T-helper 22 cell (primary cell): ENCODE results near the gene CATSPER3.

Source experiments
- DNase-seq: peaks from one replicate; pipeline ENCODE4 v3.0.0-alpha.2; 2020; ENCODE audit warnings: low read depth

CATSPER3 gene

GRCh38 chr5:135041726-135042125, 74.0 kb downstream of the CATSPER3 start:
- no peak for DNase-seq

DNA sequence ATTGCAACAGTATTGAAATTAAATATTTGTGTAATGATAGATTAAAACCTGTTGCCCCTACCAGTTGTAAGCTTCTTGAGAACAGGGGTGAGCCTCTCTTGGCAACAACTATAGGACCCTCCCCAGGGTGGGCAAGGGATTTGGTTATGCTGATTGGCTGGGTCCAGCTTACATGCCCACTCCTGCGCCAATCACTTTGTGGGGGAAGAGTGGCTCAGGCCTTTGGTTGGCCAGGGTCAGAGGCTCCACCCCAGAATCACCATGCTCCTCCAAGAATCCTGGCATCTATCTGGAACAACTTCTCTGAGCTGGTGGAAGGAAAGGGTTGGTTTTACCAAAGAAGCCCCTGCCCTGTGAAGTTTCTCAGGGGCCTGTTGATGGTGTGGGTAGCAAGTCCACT, 74.9 kb downstream of the CATSPER3 start:
- DNase-seq, result no peak

GRCh38 chr5:135045488-135045887, 77.8 kb downstream of the CATSPER3 start:
- DNase-seq, result no peak

- no peak for DNase-seq
These were observed 79.1 kb downstream of the CATSPER3 start for GRCh38 chr5:135046661-135047346.

- no peak for DNase-seq
These were observed 79.6 kb downstream of the CATSPER3 start for GRCh38 chr5:135047347-135047695.

- DNase-seq, result no peak
These were observed 80.6 kb downstream of the CATSPER3 start for GRCh38 chr5:135048286-135048685.

DNA sequence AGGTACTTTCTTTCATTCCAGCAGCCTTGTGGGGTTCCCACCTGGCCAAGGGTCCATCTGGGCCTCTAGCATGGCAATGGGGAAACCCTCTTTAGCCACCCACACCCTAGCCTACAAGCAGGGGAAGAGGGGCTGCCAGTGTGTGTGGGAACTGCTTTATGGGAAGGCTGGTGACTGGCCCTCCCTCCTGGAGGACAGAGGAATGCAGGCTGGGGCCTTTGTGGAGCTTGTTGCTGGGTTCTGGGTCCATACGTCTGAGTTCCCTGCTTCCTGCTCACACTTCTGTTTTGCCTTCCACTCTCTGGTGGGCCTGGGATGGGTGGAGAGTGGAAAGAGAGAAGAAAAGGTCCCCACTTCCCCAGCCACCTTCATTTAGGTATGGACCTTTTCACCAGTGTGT, 81.2 kb downstream of the CATSPER3 start:
- DNase-seq, result no peak

DNA sequence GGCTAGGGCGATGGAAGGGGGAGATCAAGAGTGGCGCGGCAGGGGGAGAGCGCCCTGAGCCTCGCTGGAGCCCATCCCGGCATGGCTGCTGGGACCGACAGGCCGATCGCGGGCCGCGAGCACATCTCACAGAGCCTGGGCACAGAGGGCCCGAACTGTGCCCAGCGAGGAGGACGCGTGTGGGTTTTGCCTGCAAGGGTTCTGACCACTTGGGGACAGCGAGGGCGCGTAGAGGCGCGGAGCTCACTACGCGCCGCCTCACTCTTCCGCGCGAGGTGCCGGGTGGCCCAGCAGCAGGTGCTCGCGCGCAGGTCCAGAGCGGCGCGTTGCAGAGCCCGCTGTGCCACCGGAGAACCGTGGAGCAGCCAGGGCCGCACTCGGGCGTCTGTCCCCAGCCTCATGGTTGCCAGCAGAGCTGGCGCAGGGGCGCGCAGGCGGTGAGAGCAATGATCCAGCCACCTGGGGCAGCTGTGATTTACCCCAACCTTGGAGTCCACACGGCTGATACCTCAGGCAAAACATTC, 82.6 kb downstream of the CATSPER3 start:
- no peak for DNase-seq

- DNase-seq, result no peak
These were observed 83.7 kb downstream of the CATSPER3 start for GRCh38 chr5:135051399-135051798.

DNA sequence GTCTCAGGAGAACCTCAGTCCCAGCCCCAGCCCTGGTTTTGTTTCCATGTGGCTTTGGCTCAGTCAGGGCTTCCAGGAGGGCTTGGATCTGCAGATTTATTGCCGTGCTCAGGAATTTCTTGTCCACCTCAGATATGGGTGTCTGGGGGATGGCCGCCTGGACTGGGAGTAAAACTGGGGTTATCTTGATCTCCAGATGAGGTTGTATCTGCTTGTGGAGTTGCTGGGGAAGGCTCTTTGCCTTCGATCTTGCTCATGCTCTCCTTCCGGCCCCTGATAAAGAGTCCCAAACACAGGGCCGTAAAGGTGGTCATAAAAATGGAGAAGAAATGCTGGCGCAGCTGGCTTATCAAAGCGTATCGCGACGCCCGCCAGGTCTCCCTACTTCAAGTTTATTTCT, 84.2 kb downstream of the CATSPER3 start:
- no peak for DNase-seq

DNA sequence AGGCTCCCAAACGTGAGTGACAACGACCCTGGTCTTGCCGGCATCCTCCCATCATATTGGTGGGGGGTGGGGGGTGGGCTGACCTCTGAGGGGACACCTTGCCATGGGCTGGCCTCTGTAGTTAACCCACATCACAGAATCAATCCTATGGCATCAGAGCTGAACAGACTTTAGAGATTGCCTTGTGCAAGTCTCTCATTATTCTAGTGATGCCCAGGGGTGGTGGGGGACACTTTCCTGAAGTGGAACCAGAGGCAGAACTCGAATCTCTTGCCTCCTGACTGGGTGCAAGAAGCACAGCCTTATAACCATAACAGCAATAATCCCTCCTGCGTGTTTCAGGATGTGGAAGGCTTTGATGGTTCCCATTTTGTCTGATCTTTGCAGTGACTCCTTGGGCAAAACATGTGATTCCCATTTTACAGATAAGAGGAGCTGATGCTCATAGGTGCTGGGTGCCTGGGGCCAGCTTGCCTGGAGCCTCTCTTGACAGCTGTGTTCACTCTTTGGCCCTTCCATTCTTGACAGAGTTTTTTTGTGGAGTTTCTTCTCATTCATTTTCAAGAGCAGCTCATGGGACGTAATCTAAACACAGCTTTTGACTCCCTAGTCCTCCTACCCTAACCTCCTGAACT, 84.9 kb downstream of the CATSPER3 start:
- no peak for DNase-seq

DNA sequence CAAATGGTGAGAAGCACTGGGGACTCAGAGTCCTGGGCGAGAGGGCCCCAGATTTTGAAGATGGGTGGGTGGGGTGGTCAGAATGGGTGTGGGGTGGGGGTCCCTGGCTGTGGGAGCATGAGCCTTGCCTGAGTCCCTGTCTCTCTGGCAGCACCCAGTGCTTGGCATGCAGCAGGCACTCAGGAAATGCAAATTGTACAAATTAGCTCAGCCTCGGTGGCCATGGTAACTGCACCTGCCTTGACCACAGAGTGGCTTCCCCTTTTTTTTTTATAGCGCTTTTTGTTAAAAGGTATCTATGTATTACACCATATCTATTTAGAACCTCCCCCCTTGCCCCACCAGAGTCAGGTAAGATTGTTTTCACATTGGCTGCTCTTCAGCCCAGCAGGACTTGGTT, 85.6 kb downstream of the CATSPER3 start:
- no peak for DNase-seq

DNA sequence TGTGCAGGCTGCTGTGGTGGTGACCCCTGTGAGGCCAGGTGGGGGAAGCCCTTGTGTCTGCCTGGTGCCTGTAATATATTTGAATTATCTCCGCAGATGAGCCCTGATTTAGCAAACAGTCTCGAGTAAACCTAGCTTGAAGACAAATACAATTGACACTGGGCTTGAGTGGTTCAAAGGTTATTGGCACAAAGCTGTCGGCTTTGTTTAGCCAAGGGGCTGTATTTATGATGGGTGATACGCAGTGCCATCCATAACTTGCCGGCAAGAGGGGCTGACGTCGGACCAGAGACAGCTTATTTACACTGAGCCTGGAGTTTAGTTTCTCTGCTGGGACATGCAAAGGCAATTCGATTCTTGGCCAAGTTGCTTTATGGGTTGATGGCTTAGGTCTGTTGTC, 86.3 kb downstream of the CATSPER3 start:
- no peak for DNase-seq

DNA sequence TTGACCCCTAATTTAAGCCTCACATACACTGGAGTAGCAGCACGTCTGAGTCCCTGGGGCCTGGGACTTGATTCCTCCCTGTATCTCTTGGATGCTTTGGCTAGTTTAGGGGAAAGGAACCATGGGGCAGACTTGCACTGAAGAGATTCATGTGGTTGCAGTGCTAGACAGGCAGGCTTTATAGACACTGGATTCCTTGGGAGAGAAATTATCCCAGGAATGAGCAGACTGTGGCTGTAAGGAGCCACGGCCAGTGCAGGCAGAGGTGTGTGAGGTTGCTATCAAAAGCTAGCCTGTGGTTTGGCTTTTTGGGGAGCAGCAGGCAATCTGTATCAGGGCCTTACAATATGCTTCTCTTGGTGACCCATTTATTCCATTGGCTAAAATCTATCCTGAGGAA, 86.8 kb downstream of the CATSPER3 start:
- DNase-seq, result no peak

DNA sequence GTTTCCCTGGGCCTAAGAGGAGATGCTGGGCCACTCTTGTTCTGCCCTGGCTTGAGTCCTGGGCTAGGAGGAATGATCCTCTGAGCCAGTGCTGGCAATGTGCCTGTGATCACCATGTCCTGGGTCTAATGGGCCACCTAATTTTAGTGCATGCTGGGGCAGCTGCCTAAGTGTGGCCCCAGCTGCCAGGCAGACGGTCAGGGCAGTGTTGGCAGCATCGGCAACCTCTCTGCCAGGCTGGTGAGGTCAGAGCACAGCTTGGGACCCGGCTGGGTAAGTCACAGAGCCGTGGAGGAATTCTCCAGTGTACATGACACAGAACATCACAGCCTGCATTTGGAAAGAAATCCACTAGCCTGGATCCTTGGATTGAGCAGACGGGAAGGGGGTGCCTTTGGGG, 87.7 kb downstream of the CATSPER3 start:
- DNase-seq, result no peak

DNA sequence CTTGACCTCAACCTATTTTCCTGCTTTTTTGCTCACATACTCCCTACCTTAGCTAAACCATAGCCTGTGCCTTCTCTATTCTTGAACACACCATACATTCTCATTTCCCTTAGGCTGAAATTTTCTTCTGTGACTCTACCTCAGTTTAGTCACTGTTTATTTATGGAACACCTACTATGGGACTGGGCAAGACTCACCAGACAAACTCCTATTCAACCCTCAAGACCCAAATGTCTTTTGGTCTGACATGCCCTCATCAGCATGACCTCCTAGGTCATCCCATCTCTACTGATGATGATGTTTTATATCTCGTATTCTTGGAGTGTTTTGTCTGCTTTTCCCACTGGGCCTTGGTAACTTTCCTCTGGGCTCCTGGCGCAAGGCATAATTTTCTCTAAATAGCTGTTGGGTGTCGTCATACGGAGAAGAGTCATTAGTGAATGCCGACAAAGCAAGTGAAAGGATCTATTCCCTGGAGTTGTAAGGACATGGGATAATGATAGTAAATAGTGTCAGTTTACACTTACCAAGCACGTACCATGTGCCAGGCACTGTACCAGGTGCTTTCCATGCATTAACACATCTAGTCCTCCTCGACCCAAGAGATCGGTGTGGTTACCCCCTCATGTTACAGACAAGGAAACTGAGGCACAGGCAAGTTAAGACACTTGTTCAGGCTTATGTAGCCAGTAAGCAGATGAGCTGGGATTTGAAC, 88.8 kb downstream of the CATSPER3 start:
- no peak for DNase-seq

GRCh38 chr5:135057233-135057632, 89.5 kb downstream of the CATSPER3 start:
- DNase-seq, result no peak

DNA sequence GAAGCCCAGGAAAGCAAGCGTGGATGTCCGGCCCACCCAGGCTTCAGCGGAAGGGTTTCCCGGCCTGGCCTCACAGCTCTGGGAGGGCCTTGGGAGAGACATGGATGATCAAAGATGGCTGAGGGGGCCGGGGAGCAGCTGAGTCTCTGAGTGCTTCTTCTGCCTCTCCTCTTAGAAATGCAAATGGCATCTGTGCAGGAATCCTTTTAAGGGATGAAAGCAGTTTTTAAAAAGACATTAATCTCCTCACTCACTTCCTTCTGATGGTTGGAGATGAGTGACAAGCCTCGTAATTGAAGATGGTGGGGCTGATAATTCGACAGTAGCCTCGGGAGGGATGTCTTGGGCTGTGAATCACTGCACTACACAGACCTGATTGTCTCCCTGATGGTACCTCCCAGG, 90.6 kb downstream of the CATSPER3 start:
- no peak for DNase-seq

GRCh38 chr5:135059000-135059923, 91.6 kb downstream of the CATSPER3 start:
- DNase-seq, result no peak

DNA sequence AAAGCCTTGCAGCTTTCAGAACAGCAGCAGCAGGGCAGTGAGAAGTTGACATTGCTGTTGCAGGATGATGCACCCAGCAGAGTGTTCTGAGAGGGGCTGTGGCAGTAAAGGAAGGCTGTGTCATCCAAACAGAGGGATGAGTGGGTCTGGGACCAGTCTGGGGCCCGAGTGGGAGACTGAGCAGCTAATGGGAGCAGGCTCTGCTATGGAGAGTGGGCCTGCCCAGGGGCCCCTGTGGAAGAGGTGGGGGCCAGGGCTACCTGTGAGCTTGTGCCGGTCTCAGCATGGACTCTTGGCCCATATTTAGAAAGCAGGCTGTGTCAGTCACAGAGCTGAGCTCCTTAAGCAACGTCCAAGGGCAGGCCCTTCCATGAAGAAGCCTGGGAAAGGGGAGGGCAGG, 92.3 kb downstream of the CATSPER3 start:
- no peak for DNase-seq

- DNase-seq, result no peak
These were observed 93.3 kb downstream of the CATSPER3 start for GRCh38 chr5:135061001-135061400.
